ENCODE measurements around the gene RFC3.

DNA sequence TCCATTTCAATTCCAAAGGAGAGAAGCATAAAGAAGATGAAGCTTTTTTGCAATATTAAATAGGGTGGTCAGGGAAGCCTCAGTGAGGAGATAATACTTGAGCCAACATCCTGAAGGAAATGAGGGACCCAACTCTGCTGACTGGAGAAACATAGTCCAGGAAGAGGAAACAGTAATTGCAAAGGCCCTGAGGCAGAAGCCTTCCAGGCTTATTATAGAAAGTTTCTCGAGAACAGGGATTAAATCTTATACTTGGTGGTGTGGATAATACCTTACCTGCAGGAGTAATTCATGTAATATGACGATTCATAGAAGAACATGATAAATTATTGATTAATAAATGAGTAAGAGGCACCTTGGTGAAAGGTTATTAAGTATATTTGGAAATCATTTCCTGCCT, 1.0 kb upstream of the RFC3 start:
- TF ChIP-seq FOXM1 (IDR thresholded peaks at IDR 0.05; ENCODE audit: borderline replicate concordance, low read depth) (no peak), EP300 (IDR thresholded peaks at IDR 0.05; ENCODE audit: borderline replicate concordance) (no peak), CREB1 (IDR thresholded peaks at IDR 0.05; ENCODE audit: low read depth) (no peak), TAF1 (IDR thresholded peaks at IDR 0.05; ENCODE audit: low read depth) (no peak), EGR1 (IDR thresholded peaks at IDR 0.05) (no peak), ZBTB7A (IDR thresholded peaks at IDR 0.05; ENCODE audit: low read depth) (no peak)
- TF ChIP-seq, protein P1, sequence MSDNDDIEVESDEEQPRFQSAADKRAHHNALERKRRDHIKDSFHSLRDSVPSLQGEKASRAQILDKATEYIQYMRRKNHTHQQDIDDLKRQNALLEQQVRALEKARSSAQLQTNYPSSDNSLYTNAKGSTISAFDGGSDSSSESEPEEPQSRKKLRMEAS (IDR thresholded peaks at IDR 0.05), result no peak
- TF ChIP-seq, protein P2, sequence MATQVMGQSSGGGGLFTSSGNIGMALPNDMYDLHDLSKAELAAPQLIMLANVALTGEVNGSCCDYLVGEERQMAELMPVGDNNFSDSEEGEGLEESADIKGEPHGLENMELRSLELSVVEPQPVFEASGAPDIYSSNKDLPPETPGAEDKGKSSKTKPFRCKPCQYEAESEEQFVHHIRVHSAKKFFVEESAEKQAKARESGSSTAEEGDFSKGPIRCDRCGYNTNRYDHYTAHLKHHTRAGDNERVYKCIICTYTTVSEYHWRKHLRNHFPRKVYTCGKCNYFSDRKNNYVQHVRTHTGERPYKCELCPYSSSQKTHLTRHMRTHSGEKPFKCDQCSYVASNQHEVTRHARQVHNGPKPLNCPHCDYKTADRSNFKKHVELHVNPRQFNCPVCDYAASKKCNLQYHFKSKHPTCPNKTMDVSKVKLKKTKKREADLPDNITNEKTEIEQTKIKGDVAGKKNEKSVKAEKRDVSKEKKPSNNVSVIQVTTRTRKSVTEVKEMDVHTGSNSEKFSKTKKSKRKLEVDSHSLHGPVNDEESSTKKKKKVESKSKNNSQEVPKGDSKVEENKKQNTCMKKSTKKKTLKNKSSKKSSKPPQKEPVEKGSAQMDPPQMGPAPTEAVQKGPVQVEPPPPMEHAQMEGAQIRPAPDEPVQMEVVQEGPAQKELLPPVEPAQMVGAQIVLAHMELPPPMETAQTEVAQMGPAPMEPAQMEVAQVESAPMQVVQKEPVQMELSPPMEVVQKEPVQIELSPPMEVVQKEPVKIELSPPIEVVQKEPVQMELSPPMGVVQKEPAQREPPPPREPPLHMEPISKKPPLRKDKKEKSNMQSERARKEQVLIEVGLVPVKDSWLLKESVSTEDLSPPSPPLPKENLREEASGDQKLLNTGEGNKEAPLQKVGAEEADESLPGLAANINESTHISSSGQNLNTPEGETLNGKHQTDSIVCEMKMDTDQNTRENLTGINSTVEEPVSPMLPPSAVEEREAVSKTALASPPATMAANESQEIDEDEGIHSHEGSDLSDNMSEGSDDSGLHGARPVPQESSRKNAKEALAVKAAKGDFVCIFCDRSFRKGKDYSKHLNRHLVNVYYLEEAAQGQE (IDR thresholded peaks at IDR 0.05; ENCODE audit: low read depth), result no peak
- TF ChIP-seq, protein P3, sequence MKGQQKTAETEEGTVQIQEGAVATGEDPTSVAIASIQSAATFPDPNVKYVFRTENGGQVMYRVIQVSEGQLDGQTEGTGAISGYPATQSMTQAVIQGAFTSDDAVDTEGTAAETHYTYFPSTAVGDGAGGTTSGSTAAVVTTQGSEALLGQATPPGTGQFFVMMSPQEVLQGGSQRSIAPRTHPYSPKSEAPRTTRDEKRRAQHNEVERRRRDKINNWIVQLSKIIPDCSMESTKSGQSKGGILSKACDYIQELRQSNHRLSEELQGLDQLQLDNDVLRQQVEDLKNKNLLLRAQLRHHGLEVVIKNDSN (IDR thresholded peaks at IDR 0.05), result no peak

All from Ishikawa (cell line).